Ovary (tissue), 3 donors: Measurements from ENCODE around the gene CTPS1.

Source experiments
- CTCF ChIP-seq, 3 donors: fragments of 450-650 bp in 2 of 3; fragments of 200-600 bp in 1 of 3; IDR thresholded peaks; one replicate each; pipeline versions ENCODE4 v1.5.1 to v1.8.0; 2016 to 2022; ENCODE audit warnings: antibody characterized with exemption in 3 of 3, mild to moderate bottlenecking in 1 of 3
- POLR2A ChIP-seq: fragments of 450-650 bp; IDR thresholded peaks from one replicate; pipeline ENCODE4 v1.6.1; 2017; ENCODE audit warnings: antibody characterized with exemption, mild to moderate bottlenecking, moderate library complexity
- donor health status: DM: no; HTN: no; CAD: no.

DNA sequence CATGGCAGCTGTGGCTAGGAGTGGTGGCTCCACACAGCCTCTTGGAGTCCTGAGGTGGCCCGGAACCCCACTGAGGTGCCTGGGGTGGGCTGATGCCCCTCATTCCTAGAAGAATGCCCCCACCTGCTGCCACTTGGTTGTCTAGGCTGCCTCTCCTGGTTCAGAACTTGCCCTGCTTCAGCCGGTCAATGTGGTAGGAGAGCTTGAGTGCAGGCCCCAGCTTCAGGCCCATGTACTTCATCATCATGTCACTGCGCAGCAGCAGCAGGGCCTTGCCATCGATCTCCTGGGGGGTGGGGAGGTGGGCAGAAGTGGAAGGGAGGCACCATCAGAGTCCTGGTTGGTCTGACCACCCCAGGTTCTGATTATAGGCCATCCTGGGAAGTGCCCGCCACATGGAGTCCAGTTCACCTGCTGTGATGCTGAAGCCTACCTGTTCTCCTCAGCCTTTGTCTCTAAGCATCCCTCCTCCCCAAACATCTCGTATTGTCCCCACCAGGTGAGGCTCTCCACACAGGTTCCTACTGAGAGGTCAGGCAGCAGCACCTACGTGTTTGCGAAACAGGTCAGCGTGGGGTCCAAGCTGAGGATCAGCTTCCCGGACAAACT lies 48.6 kb downstream of the CTPS1 start:
- TF ChIP-seq CTCF (IDR thresholded peaks at IDR 0.05), result no peak
- TF ChIP-seq POLR2A, result no peak
